GM12878 (cell line): ENCODE data around the gene RCAN2. TPM values are rescaled to one million over a fixed set of nuclear protein-coding genes. Genes with fewer than 3 reads are reported as not detected.

Experiments used
- ATAC-seq: fragments of 200-7000 bp; cut with Tn5 transposase; 3 replicates; pipeline ENCODE4 v1.9.1; 2020; ENCODE audit warnings: mild to moderate bottlenecking, moderate library complexity
- Bru-seq: library from RNA; stranded (reverse); fragments of 400-500 nt; gene quantifications from one replicate; lab custom pipeline; 2021; lab: Mats Ljungman, UMichigan
- BruChase-seq, 2 experiments: library from RNA; stranded (reverse); fragments of 400-500 nt; gene quantifications; one replicate each; lab custom pipeline; 2021; lab: Mats Ljungman, UMichigan
- BruUV-seq: library from RNA; stranded (reverse); fragments of 400-500 nt; replicated peaks from 2 replicates; lab custom pipeline; 2021; lab: Mats Ljungman, UMichigan
- CTCF ChIA-PET: fragments of 300-600 bp; sonication (Branson Sonifier 250); formaldehyde crosslinking; extraction: SDS; loops from one replicate; lab custom pipeline; 2021; ENCODE audit warnings: inconsistent platforms; lab: Yijun Ruan, JAX
- POLR2A ChIA-PET: fragments of 350-600 bp; formaldehyde crosslinking; extraction: SDS; loops from one replicate; lab custom pipeline; 2021; ENCODE audit warnings: inconsistent platforms; lab: Charles Lee
- RAD21 ChIA-PET: fragments of 300-600 bp; sonication (Branson Sonifier 250); formaldehyde crosslinking; loops from one replicate; lab custom pipeline; 2023; ENCODE audit warnings: antibody characterized with exemption; ENCODE audit not compliant: unreplicated experiment; lab: Charles Lee
- SMC1A ChIA-PET: fragments of 300-600 bp; sonication (Branson Sonifier 250); formaldehyde crosslinking; loops from one replicate; lab custom pipeline; 2023; ENCODE audit not compliant: unreplicated experiment, uncharacterized antibody; lab: Charles Lee
- DNase-seq: peaks from one replicate; pipeline ENCODE4 v3.0.0-alpha.2; 2011; ENCODE audit warnings: low read depth, low spot score
- FAIRE-seq: peaks from 3 replicates; lab custom pipeline; 2011; peaks lifted over from hg19 to GRCh38; lab: Jason Lieb, UNC
- H2AFZ ChIP-seq: 2 replicates; pipeline ENCODE4 v1.6.0; 2011; ENCODE audit warnings: low read depth, low read length, control low read depth; ENCODE audit not compliant: control insufficient read depth
- H3K27ac ChIP-seq: 2 replicates; pipeline ENCODE4 v1.5.1; 2011; ENCODE audit warnings: control low read depth; ENCODE audit not compliant: control insufficient read depth, insufficient read depth
- H3K27me3 ChIP-seq, 2 experiments: replicated peaks in 1 of 2; 2 replicates each; pipeline versions ENCODE4 v1.6.0 to v1.6.1; 2011; ENCODE audit warnings: low read length in 1 of 2; ENCODE audit not compliant: control insufficient read depth in 2 of 2, insufficient read depth in 2 of 2
- H3K36me3 ChIP-seq, 2 experiments: 2 replicates each; pipeline ENCODE4 v1.5.1; 2011; ENCODE audit warnings: low read length in 1 of 2; ENCODE audit not compliant: control insufficient read depth in 2 of 2, insufficient read depth in 2 of 2
- H3K4me1 ChIP-seq: 2 replicates; pipeline ENCODE4 v1.6.1; 2011; ENCODE audit warnings: mild to moderate bottlenecking, low read length, moderate library complexity, mixed read lengths; ENCODE audit not compliant: control insufficient read depth, insufficient read depth
- H3K4me2 ChIP-seq: 2 replicates; pipeline ENCODE4 v1.6.0; 2011; ENCODE audit warnings: control low read depth; ENCODE audit not compliant: control insufficient read depth, insufficient read depth
- H3K4me3 ChIP-seq: fragments of 200-600 bp; sonication (generic); 2 replicates; pipeline ENCODE4 v1.5.1; 2016
- H3K79me2 ChIP-seq: 2 replicates; pipeline ENCODE4 v1.6.0; 2011; ENCODE audit warnings: low read length; ENCODE audit not compliant: control insufficient read depth, insufficient read depth
- H3K9ac ChIP-seq: 2 replicates; pipeline ENCODE4 v1.8.0; 2011; ENCODE audit warnings: low read length, control low read depth, mixed read lengths; ENCODE audit not compliant: control insufficient read depth, insufficient read depth
- H3K9me3 ChIP-seq: replicated peaks from 3 replicates; pipeline ENCODE4 v1.5.1; 2011; ENCODE audit warnings: mild to moderate bottlenecking, low read length; ENCODE audit not compliant: control insufficient read depth, insufficient read depth
- H4K20me1 ChIP-seq: 2 replicates; pipeline ENCODE4 v1.6.0; 2011; ENCODE audit not compliant: control insufficient read depth, insufficient read depth
- CREB1 ChIP-seq: IDR thresholded peaks from 2 replicates; pipeline ENCODE4 v1.6.1; 2012; ENCODE audit warnings: low read depth, mild to moderate bottlenecking, inconsistent platforms
- SUZ12 ChIP-seq: fragments of 200-600 bp; sonication (generic); IDR thresholded peaks from one replicate; pipeline ENCODE4 v1.6.1; 2018; ENCODE audit warnings: antibody characterized with exemption, mild to moderate bottlenecking; ENCODE audit not compliant: unreplicated experiment
- WGBS: methylation state at CpG from one replicate; pipeline ENCODE4 v1.1.6; 2016; ENCODE audit warnings: low lambda C conversion rate; ENCODE audit not compliant: insufficient replicate concordance, insufficient coverage; ENCODE audit errors: missing lambda C conversion rate; 5-methylcytosine and 5-hydroxymethylcytosine counted together
- in situ Hi-C: fragments of 300-500 bp; cut with MboI; formaldehyde crosslinking; loops from 9 replicates; pipeline ENCODE4 v1.14.3; 2018; ENCODE audit warnings: mixed read lengths
- intact Hi-C: fragments of 100-400 bp; cut with micrococcal nuclease; formaldehyde crosslinking; loops from one replicate; pipeline ENCODE4 v1.14.2; 2022; ENCODE audit not compliant: unreplicated experiment
- long read RNA-seq, 2 experiments: library from polyadenylated mRNA; unstranded; transcript quantifications; one replicate each; pipeline ENCODE4 v2.0.0, GENCODE V29; 2019 to 2020
- polyA minus RNA-seq, 3 experiments: library from RNA; depleted of rRNA, polyadenylated mRNA; stranded (reverse); fragments of >200 nt; gene quantifications; 2 replicates each; pipeline ENCODE4 v1.2.3, GENCODE V29; 2011
- polyA plus RNA-seq, 11 experiments: library from polyadenylated mRNA; depleted of rRNA in 4 of 11; unstranded in 6 of 11; stranded (reverse) in 5 of 11; fragments of >200 nt; fragmentation: Nextera tagmentation in 4 of 11; fragmentation: Illumina TruSeq in 1 of 11; extraction: Ambion mirVana in 4 of 11; extraction: Trizol in 1 of 11; gene quantifications; 1 replicate in 1 of 11; 2 replicates in 10 of 11; pipeline versions ENCODE4 v1.2.1 to v1.2.3, GENCODE V29; 2011 to 2016; ENCODE audit warnings: inconsistent platforms in 2 of 11, missing spikeins in 2 of 11, low read depth in 1 of 11
- total RNA-seq, 4 experiments: library from RNA; depleted of rRNA in 3 of 4; stranded (reverse); fragments of >200 nt in 3 of 4; fragmentation: Illumina TruSeq in 1 of 4; extraction: Trizol in 1 of 4; gene quantifications; 2 replicates each; pipeline versions ENCODE4 v1.2.1 to v1.2.3, GENCODE V29; 2013 to 2021
- TF ChIP-seq, protein P1 (sequence below): IDR thresholded peaks from 2 replicates; pipeline ENCODE4 v1.6.1; 2011; ENCODE audit warnings: borderline replicate concordance, low read depth, mild to moderate bottlenecking, moderate library complexity, mixed read lengths, low read length; ENCODE audit not compliant: insufficient read depth; ENCODE audit errors: extremely low read length
- TF ChIP-seq, protein P2 (sequence below): IDR thresholded peaks from 2 replicates; pipeline ENCODE4 v1.6.1; 2012; ENCODE audit warnings: mild to moderate bottlenecking, low read depth, low read length

RCAN2 gene
- not detected in 2 replicates for total RNA-seq (2013; cell fraction: nucleolus; rRNA removed)
- total RNA-seq (2014; rRNA removed): not detected in 2 replicates
- not detected in 2 replicates for total RNA-seq (2014; rRNA removed; fragmentation: Illumina TruSeq; extraction: Trizol)
- total RNA-seq (2021): not detected in 2 replicates
- not detected for polyA plus RNA-seq (2011; ENCODE audit: low read depth)
- not detected in 2 replicates for polyA plus RNA-seq (2011; rRNA removed)
- polyA plus RNA-seq (2011; cell fraction: cytosol; rRNA removed): not detected in 2 replicates
- polyA plus RNA-seq (2011; cell fraction: nucleus; rRNA removed): not detected in 2 replicates
- not detected in 2 replicates for polyA plus RNA-seq (2012)
- not detected in 2 replicates for polyA plus RNA-seq (2014; fragmentation: Illumina TruSeq; extraction: Trizol)
- not detected for polyA plus RNA-seq (2014; fragmentation: Nextera tagmentation; extraction: Ambion mirVana)
- polyA plus RNA-seq (2014; rRNA removed): not detected in 2 replicates
- polyA plus RNA-seq (2016; fragmentation: Nextera tagmentation; extraction: Ambion mirVana): under 1 TPM in 1 of 2 experiments, not detected in 1; 0.06 TPM
- polyA minus RNA-seq (2011; rRNA and poly(A)+ RNA removed): not detected in 2 replicates
- not detected in 2 replicates for polyA minus RNA-seq (2011; cell fraction: cytosol; rRNA and poly(A)+ RNA removed)
- polyA minus RNA-seq (2011; cell fraction: nucleus; rRNA and poly(A)+ RNA removed): not detected in 2 replicates
- Bru-seq, nascent RNA: percentile 0 among the genes with signal in this experiment
- percentile 0 among the genes with signal in this experiment for BruChase-seq, experiment 1, labeled RNA remaining after a 6-hour chase
- BruChase-seq, experiment 2, labeled RNA remaining after a 2-hour chase: percentile 1 among the genes with signal in this experiment
- long read RNA-seq, experiment 1: 0 reads
- long read RNA-seq, experiment 2, partial matches to known transcripts: 0 of 1 reads
- long read RNA-seq, experiment 2, other reads (novel, unspliced or antisense): 1 of 1 reads

GRCh38 chr6:46491201-46491627 is at the start of gene RCAN2:
RCAN2 (minus strand) TSS chr6:46491449.
- intact Hi-C loops: loop anchor here (10.0 kb wide), 1 partner anchor 266 kb away; no protein-coding TSS in a partner anchor
- H3K36me3 ChIP-seq: no peaks in the 10 kb centered on the region
- POLR2A ChIA-PET: no interaction called here
- in situ Hi-C loops: no loop called here
- FAIRE-seq (no peak), DNase-seq (no peak), ATAC-seq (peak; percentile 66)
- BruUV-seq: no TSS peak
- 3% methylated on average over 33 of the region's 51 CpGs for WGBS
- no peaks in the 10 kb centered on the region for H4K20me1 ChIP-seq
- no peaks in the 10 kb centered on the region for H3K9me3 ChIP-seq
- no peak within 1 kb of the TSS; the same call in 1 of the 2 replicates for H2AFZ ChIP-seq
- SMC1A ChIA-PET: no interaction called here
- H3K4me1 ChIP-seq: no peaks in the 10 kb centered on the region
- peak; percentile 27 for TF ChIP-seq SUZ12
- no peak for TF ChIP-seq CREB1
- RAD21 ChIA-PET: no interaction called here
- peaks cover 3 to 9% of the 10 kb centered on the region in 2 experiments; a peak in 3 of 4 replicates for H3K27me3 ChIP-seq
- peak within 1 kb of the TSS; percentile 67; the same call in 1 of the 2 replicates for H3K4me3 ChIP-seq
- no peaks in the 10 kb centered on the region for H3K79me2 ChIP-seq
- no peak within 1 kb of the TSS for H3K27ac ChIP-seq
- H3K9ac ChIP-seq: no peak within 1 kb of the TSS
- CTCF ChIA-PET: interaction anchor here (0.6 to 0.7 kb wide), 2 partner anchors 34 to 401 kb away, joined by 3 read pairs; no protein-coding TSS in a partner anchor
- H3K4me2 ChIP-seq: peak within 1 kb of the TSS; percentile 69; the same call in 1 of the 2 replicates

DNA sequence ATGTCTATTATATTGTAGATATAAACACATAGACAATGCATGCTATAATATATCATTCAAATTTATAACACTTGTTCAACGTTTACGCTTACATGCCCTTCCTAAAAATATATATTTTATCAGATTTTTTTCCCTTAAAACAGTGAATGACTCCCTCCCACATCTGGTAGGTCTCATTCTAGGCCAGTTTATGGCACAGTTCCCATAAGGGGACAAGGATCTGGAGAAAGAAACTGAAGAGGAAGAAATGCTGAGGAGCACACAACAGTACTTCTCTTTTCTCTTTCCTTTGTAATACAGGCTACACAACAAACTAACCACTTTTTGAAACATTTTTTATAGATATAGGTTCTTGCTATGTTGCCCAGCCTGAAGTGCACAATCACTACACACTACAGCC is 48.6 kb upstream of the RCAN2 start:
- no TSS peak for BruUV-seq
- Histone ChIP-seq H2AFZ (no peak overlapping the region), H3K4me1 (no peaks in the 10 kb centered on the region), H3K27ac (no peak overlapping the region), H3K9ac (no peak overlapping the region), H3K27me3 (no peaks in the 10 kb centered on the region), H3K4me2 (no peak overlapping the region), H3K79me2 (no peaks in the 10 kb centered on the region), H3K9me3 (no peaks in the 10 kb centered on the region), H3K4me3 (no peak overlapping the region), H3K36me3 (no peaks in the 10 kb centered on the region), H4K20me1 (no peaks in the 10 kb centered on the region)
- 83% methylated on average over 2 of the region's 2 CpGs for WGBS
- FAIRE-seq: no peak
- SMC1A ChIA-PET: no interaction called here
- POLR2A ChIA-PET: no interaction called here
- CTCF ChIA-PET: interaction anchor here (0.7 to 1.3 kb wide), 2 partner anchors 9 to 355 kb away, joined by 3 to 4 read pairs; no protein-coding TSS in a partner anchor
- in situ Hi-C loops (no loop called here), intact Hi-C loops (no loop called here)
- no peak for ATAC-seq
- TF ChIP-seq, protein P1, sequence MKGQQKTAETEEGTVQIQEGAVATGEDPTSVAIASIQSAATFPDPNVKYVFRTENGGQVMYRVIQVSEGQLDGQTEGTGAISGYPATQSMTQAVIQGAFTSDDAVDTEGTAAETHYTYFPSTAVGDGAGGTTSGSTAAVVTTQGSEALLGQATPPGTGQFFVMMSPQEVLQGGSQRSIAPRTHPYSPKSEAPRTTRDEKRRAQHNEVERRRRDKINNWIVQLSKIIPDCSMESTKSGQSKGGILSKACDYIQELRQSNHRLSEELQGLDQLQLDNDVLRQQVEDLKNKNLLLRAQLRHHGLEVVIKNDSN: no peak
- TF ChIP-seq, protein P2, sequence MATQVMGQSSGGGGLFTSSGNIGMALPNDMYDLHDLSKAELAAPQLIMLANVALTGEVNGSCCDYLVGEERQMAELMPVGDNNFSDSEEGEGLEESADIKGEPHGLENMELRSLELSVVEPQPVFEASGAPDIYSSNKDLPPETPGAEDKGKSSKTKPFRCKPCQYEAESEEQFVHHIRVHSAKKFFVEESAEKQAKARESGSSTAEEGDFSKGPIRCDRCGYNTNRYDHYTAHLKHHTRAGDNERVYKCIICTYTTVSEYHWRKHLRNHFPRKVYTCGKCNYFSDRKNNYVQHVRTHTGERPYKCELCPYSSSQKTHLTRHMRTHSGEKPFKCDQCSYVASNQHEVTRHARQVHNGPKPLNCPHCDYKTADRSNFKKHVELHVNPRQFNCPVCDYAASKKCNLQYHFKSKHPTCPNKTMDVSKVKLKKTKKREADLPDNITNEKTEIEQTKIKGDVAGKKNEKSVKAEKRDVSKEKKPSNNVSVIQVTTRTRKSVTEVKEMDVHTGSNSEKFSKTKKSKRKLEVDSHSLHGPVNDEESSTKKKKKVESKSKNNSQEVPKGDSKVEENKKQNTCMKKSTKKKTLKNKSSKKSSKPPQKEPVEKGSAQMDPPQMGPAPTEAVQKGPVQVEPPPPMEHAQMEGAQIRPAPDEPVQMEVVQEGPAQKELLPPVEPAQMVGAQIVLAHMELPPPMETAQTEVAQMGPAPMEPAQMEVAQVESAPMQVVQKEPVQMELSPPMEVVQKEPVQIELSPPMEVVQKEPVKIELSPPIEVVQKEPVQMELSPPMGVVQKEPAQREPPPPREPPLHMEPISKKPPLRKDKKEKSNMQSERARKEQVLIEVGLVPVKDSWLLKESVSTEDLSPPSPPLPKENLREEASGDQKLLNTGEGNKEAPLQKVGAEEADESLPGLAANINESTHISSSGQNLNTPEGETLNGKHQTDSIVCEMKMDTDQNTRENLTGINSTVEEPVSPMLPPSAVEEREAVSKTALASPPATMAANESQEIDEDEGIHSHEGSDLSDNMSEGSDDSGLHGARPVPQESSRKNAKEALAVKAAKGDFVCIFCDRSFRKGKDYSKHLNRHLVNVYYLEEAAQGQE: no peak
- RAD21 ChIA-PET: no interaction called here
- DNase-seq: no peak
